ENCODE measurements around the gene MFSD2B. TPM values are rescaled to one million over a fixed set of nuclear protein-coding genes. Genes with fewer than 3 reads are reported as not detected.
A peak's percentile ranks its signal among the peaks of the same experiment; 100 is the strongest.

MFSD2B gene
- total RNA-seq, 6 experiments from 2014 or later = 0.07 to 0.62 (median 0.22) TPM; not detected in 3

DNA sequence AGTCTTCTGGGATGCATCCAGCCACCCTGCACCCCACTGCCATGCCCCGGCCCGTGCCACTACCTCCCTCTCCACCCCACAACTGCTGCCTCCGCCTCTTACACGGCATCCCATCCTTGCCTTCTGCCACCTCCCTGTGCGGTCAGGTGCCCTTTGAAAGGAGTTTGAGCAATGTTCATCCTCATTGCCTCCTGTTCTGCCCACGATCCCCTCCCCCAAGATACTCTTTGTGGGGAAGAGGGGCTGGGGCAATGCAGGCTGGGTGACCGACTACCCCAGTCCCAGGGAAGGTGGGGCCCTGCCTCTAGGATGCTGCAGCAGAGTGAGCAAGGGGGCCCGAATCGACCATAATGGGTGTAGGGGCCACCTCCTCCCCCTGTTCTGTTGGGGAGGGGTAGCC lies 8.4 kb downstream of the MFSD2B start:
- ATAC-seq (no peak), DNase-seq (no peak)
- Histone ChIP-seq H3K4me3 (no peak overlapping the region), H3K27ac (no peak overlapping the region), H3K9me3 (no peaks in the 10 kb centered on the region), H3K36me3 (no peaks in the 10 kb centered on the region), H3K27me3 (no peaks in the 10 kb centered on the region), H3K4me1 (no peaks in the 10 kb centered on the region)
- 85% methylated on average over 7 of the region's 9 CpGs for WGBS (ENCODE audit: insufficient coverage, low coverage, low lambda C conversion rate, missing lambda C conversion rate)
- no peak for TF ChIP-seq POLR2A (IDR thresholded peaks at IDR 0.05)
- TF ChIP-seq, protein P1, sequence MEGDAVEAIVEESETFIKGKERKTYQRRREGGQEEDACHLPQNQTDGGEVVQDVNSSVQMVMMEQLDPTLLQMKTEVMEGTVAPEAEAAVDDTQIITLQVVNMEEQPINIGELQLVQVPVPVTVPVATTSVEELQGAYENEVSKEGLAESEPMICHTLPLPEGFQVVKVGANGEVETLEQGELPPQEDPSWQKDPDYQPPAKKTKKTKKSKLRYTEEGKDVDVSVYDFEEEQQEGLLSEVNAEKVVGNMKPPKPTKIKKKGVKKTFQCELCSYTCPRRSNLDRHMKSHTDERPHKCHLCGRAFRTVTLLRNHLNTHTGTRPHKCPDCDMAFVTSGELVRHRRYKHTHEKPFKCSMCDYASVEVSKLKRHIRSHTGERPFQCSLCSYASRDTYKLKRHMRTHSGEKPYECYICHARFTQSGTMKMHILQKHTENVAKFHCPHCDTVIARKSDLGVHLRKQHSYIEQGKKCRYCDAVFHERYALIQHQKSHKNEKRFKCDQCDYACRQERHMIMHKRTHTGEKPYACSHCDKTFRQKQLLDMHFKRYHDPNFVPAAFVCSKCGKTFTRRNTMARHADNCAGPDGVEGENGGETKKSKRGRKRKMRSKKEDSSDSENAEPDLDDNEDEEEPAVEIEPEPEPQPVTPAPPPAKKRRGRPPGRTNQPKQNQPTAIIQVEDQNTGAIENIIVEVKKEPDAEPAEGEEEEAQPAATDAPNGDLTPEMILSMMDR (IDR thresholded peaks at IDR 0.05) = no peak
- intact Hi-C loops (cut with DNase I) = no loop called here

DNA sequence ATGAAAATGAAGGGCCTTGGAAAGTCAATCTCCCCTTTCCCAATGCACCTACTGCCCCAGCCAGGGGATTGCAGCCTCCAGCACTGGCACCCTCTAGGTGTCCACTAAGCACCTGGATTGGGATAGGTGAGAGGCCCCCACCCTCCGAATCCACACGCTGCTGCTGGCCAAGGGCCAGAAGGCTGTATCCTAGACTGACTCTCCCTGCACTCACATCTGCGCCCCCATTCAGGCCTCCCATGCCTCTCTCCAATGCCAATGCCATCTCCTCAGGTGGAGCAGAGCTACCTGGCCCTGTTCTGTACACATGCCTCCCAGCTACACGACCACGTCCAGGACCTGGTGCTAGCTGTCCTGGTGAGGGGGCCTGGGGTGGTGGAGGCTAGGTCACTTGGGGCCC lies 9.8 kb downstream of the MFSD2B start:
- ATAC-seq (no peak), DNase-seq (no peak)
- Histone ChIP-seq H3K27ac (no peak overlapping the region), H3K4me1 (no peaks in the 10 kb centered on the region), H3K9me3 (no peaks in the 10 kb centered on the region), H3K27me3 (no peaks in the 10 kb centered on the region), H3K36me3 (no peaks in the 10 kb centered on the region), H3K4me3 (no peak overlapping the region)
- 78% methylated on average over 3 of the region's 5 CpGs for WGBS (ENCODE audit: insufficient coverage, low coverage, low lambda C conversion rate, missing lambda C conversion rate)
- TF ChIP-seq, protein P1 (IDR thresholded peaks at IDR 0.05) = no peak
- no peak for TF ChIP-seq POLR2A (IDR thresholded peaks at IDR 0.05)
- intact Hi-C loops (cut with DNase I) = no loop called here

DNA sequence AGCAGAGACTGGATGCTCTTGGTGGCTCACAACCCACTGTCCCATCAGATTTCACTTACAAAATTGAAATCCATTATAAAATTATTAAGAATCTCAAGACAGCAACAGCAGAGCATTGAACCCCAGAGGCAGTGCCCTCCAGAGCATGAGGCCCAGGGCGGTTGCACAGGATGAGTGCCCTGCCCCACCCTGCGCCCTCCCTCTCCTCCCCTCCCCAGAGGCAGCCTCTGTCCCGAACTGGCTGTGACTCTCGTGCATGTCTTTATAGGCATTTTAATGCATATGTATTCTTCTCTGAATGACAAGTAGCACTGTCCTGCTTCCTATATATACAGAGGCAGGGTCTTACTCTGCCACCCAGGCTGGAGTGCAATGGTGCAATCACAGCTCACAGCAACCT lies 10.4 kb downstream of the MFSD2B start:
- DNase-seq (no peak), ATAC-seq (no peak)
- intact Hi-C loops (cut with DNase I) = no loop called here
- no peaks in the 10 kb centered on the region for H3K4me1 ChIP-seq
- H3K4me3 ChIP-seq = no peak overlapping the region
- 60% methylated on average over 1 of the region's 4 CpGs for WGBS (ENCODE audit: insufficient coverage, low coverage, low lambda C conversion rate, missing lambda C conversion rate)
- no peaks in the 10 kb centered on the region for H3K27me3 ChIP-seq
- no peaks in the 10 kb centered on the region for H3K9me3 ChIP-seq
- no peak overlapping the region for H3K27ac ChIP-seq
- TF ChIP-seq, protein P1 (IDR thresholded peaks at IDR 0.05) = no peak
- H3K36me3 ChIP-seq = no peaks in the 10 kb centered on the region

DNA sequence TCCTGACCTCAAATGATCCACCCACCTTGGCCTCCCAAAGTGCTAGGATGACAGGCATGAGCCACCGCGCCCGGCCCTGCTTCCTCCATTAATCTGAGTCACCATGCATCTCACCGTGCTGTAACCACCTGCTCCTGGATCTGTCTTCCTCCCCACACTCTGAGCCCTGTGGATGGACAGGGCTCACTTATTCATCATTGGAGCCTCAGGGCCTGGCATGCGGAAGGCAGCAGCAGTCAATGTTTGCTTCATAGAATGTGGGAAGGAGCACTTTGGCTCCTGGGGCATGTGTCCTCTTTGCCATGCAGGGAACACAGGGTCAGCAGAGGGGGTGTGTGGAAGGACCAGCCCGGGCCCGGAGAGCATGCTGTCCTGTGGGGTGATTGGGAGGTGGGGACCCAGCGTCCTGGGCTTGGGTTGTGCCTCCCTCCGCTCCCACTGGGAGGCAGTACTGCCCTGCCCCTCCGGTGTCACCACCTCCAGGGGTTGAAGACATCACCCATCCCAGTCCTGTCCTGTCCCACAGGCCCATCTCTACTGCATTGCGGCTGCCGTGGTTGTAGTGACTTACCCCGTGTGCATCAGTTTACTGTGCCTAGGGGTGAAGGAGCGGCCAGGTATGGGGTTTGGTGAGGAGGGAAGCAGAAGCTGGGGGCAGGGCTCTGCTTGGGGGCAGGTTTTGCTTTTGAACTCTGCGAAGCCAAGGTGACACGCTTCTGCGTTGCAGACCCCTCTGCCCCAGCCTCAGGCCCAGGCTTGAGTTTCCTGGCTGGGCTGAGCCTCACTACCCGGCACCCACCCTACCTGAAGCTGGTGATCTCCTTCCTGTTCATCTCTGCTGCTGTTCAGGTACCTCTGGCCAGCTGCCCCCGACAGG lies 11.5 kb downstream of the MFSD2B start:
- 79% methylated on average over 7 of the region's 19 CpGs for WGBS (ENCODE audit: insufficient coverage, low coverage, low lambda C conversion rate, missing lambda C conversion rate)
- H3K9me3 ChIP-seq = no peaks in the 10 kb centered on the region
- intact Hi-C loops (cut with DNase I) = no loop called here
- no peak overlapping the region for H3K4me3 ChIP-seq
- no peaks in the 10 kb centered on the region for H3K27me3 ChIP-seq
- peak; percentile 65 to 76 (median 68) for ATAC-seq
- TF ChIP-seq, protein P1 (IDR thresholded peaks at IDR 0.05) = peak; percentile 18 to 30 (median 26)
- TF ChIP-seq POLR2A (IDR thresholded peaks at IDR 0.05) = no peak
- no peak for DNase-seq
- no peak overlapping the region for H3K27ac ChIP-seq
- H3K36me3 ChIP-seq = peaks cover 0 to under 1% (median 0%) of the 10 kb centered on the region in 4 donors
- no peaks in the 10 kb centered on the region for H3K4me1 ChIP-seq

All from right lobe of liver (tissue), 6 donors.